Neuronal stem cell (in vitro differentiated cells): ENCODE data around the gene PADI1.

Experiments
- DNase-seq: peaks from one replicate; pipeline ENCODE4 v3.0.0-alpha.2; 2013; ENCODE audit warnings: low spot score
- H2AFZ ChIP-seq: one replicate; pipeline ENCODE4 v1.6.1; 2013; ENCODE audit warnings: mild to moderate bottlenecking, low read length, inconsistent platforms
- H2AK5ac ChIP-seq: 2 replicates; pipeline ENCODE4 v1.6.1; 2013; ENCODE audit warnings: low read depth, mild to moderate bottlenecking, inconsistent platforms, low read length, moderate library complexity, mixed read lengths
- H2BK120ac ChIP-seq: 2 replicates; pipeline ENCODE4 v1.6.1; 2013; ENCODE audit warnings: low read depth, mild to moderate bottlenecking, inconsistent platforms, low read length, moderate library complexity, mixed read lengths
- H2BK12ac ChIP-seq: one replicate; pipeline ENCODE4 v1.6.1; 2013; ENCODE audit warnings: low read length, inconsistent platforms
- H2BK15ac ChIP-seq: 2 replicates; pipeline ENCODE4 v1.6.1; 2013; ENCODE audit warnings: mild to moderate bottlenecking, low read length, inconsistent platforms, mixed read lengths
- H2BK5ac ChIP-seq: one replicate; pipeline ENCODE4 v1.6.1; 2013; ENCODE audit warnings: inconsistent platforms, mild to moderate bottlenecking, low read length, moderate library complexity
- H3K14ac ChIP-seq: one replicate; pipeline ENCODE4 v1.6.1; 2013; ENCODE audit warnings: low read length, inconsistent platforms
- H3K18ac ChIP-seq: 2 replicates; pipeline ENCODE4 v1.6.1; 2013; ENCODE audit warnings: low read length, inconsistent platforms
- H3K23ac ChIP-seq: 2 replicates; pipeline ENCODE4 v1.6.1; 2013; ENCODE audit warnings: low read depth, mild to moderate bottlenecking, mixed read lengths, low read length, inconsistent platforms; ENCODE audit not compliant: poor library complexity
- H3K27ac ChIP-seq: replicated peaks from 3 replicates; pipeline ENCODE4 v1.5.1; 2013; ENCODE audit warnings: low read length, inconsistent platforms
- H3K27me3 ChIP-seq, 3 experiments: 2 replicates each; pipeline ENCODE4 v1.6.1; 2013; ENCODE audit warnings: low read length in 3 of 3, mild to moderate bottlenecking in 2 of 3, inconsistent platforms in 1 of 3, low read depth in 1 of 3, mixed read lengths in 1 of 3, moderate library complexity in 1 of 3; ENCODE audit not compliant: control insufficient read depth in 3 of 3, insufficient read depth in 3 of 3
- H3K36me3 ChIP-seq, 2 donors: replicated peaks in 1 of 2; 2 replicates each; pipeline ENCODE4 v1.6.1; 2013; ENCODE audit warnings: low read length in 2 of 2; ENCODE audit not compliant: control insufficient read depth in 2 of 2, insufficient read depth in 2 of 2
- H3K4ac ChIP-seq: 2 replicates; pipeline ENCODE4 v1.6.1; 2013; ENCODE audit warnings: inconsistent platforms, mild to moderate bottlenecking, low read length, moderate library complexity
- H3K4me1 ChIP-seq, 2 donors: 1 replicate in 1 of 2; 2 replicates in 1 of 2; pipeline ENCODE4 v1.6.1; 2013; ENCODE audit warnings: low read length in 2 of 2, low read depth in 1 of 2; ENCODE audit not compliant: control insufficient read depth in 2 of 2, insufficient read depth in 1 of 2
- H3K4me2 ChIP-seq: one replicate; pipeline ENCODE4 v1.6.1; 2013; ENCODE audit warnings: mild to moderate bottlenecking, low read length, inconsistent platforms; ENCODE audit not compliant: insufficient read depth, poor library complexity, severe bottlenecking
- H3K4me3 ChIP-seq, 2 donors: 2 replicates each; pipeline ENCODE4 v1.5.1; 2013; ENCODE audit warnings: low read length in 2 of 2, mild to moderate bottlenecking in 2 of 2, inconsistent platforms in 1 of 2, moderate library complexity in 1 of 2
- H3K79me1 ChIP-seq: one replicate; pipeline ENCODE4 v1.6.1; 2013; ENCODE audit warnings: low read depth, mild to moderate bottlenecking, inconsistent platforms, low read length, moderate library complexity
- H3K9ac ChIP-seq: one replicate; pipeline ENCODE4 v1.6.1; 2013; ENCODE audit warnings: mild to moderate bottlenecking, low read depth, low read length, inconsistent platforms; ENCODE audit not compliant: poor library complexity
- H3K9me3 ChIP-seq, 2 donors: replicated peaks in 1 of 2; 2 replicates each; pipeline versions ENCODE3 to v1.6.1; 2013; ENCODE audit warnings: low read length in 2 of 2, mild to moderate bottlenecking in 2 of 2, inconsistent platforms in 1 of 2, low read depth in 1 of 2, mixed read lengths in 1 of 2, moderate library complexity in 1 of 2; ENCODE audit not compliant: control insufficient read depth in 2 of 2, insufficient read depth in 1 of 2
- H4K8ac ChIP-seq: one replicate; pipeline ENCODE4 v1.6.1; 2013; ENCODE audit warnings: low read depth, mild to moderate bottlenecking, inconsistent platforms, low read length, moderate library complexity
- H4K91ac ChIP-seq: one replicate; pipeline ENCODE4 v1.6.1; 2013; ENCODE audit warnings: low read length, low read depth, mild to moderate bottlenecking, inconsistent platforms; ENCODE audit not compliant: poor library complexity
- whole genome bisulfite sequencing, 2 donors: extraction: QIAGEN DNeasy Blood & Tissue Kit; methylation state at CpG; one replicate each; pipeline ENCODE4 v1.1.7; 2013; ENCODE audit warnings: missing lambda C conversion rate in 2 of 2, mixed read lengths in 1 of 2; ENCODE audit not compliant: insufficient read length in 2 of 2, insufficient replicate concordance in 1 of 2; ENCODE audit errors: extremely low coverage in 2 of 2; 5-methylcytosine and 5-hydroxymethylcytosine counted together

Gene PADI1

GRCh38 chr1:17187051-17187450 is 17.9 kb upstream of the PADI1 start:
- no peak for DNase-seq
- Histone ChIP-seq H3K27me3 (peaks cover 0 to 2% (median 0%) of the 10 kb centered on the region in 3 experiments), H2AK5ac (no peak overlapping the region), H3K4me2 (no peak overlapping the region), H2BK15ac (no peak overlapping the region), H3K4ac (no peak overlapping the region), H2BK5ac (no peak overlapping the region), H2BK12ac (no peak overlapping the region), H3K9ac (no peak overlapping the region), H3K4me3 (no peak overlapping the region), H3K9me3 (no peaks in the 10 kb centered on the region), H4K8ac (no peak overlapping the region), H3K23ac (no peak overlapping the region), H4K91ac (no peak overlapping the region), H3K14ac (no peak overlapping the region), H2BK120ac (no peak overlapping the region), H3K18ac (peak overlapping the region; percentile 11), H3K79me1 (no peaks in the 10 kb centered on the region), H3K36me3 (no peaks in the 10 kb centered on the region), H3K4me1 (peaks cover 12 to 25% of the 10 kb centered on the region in 2 donors), H2AFZ (peak overlapping the region; percentile 83), H3K27ac (no peak overlapping the region)
- no CpG with 5 or more reads among the region's 6 CpGs for WGBS, 2 donors

GRCh38 chr1:17188217-17188616 is 16.7 kb upstream of the PADI1 start:
- Histone ChIP-seq H4K8ac (no peak overlapping the region), H3K4me1 (peaks cover 12 to 35% of the 10 kb centered on the region in 2 donors), H3K14ac (no peak overlapping the region), H3K36me3 (no peaks in the 10 kb centered on the region), H3K4me3 (no peak overlapping the region), H3K9ac (no peak overlapping the region), H3K18ac (no peak overlapping the region), H3K27me3 (peaks cover 0 to 2% (median 0%) of the 10 kb centered on the region in 3 experiments), H2AFZ (no peak overlapping the region), H2BK120ac (no peak overlapping the region), H3K9me3 (no peaks in the 10 kb centered on the region), H2BK15ac (no peak overlapping the region), H3K27ac (no peak overlapping the region), H3K23ac (no peak overlapping the region), H3K4ac (no peak overlapping the region), H2AK5ac (no peak overlapping the region), H4K91ac (no peak overlapping the region), H3K4me2 (no peak overlapping the region), H2BK5ac (no peak overlapping the region), H2BK12ac (no peak overlapping the region), H3K79me1 (no peaks in the 10 kb centered on the region)
- DNase-seq: no peak
- WGBS, 2 donors: no CpG with 5 or more reads among the region's 2 CpGs

- H2BK15ac ChIP-seq: no peak overlapping the region
- WGBS, 2 donors: no CpG with 5 or more reads among the region's 10 CpGs
- H3K9ac ChIP-seq: no peak overlapping the region
- H3K4me3 ChIP-seq: no peak overlapping the region
- H2BK12ac ChIP-seq: no peak overlapping the region
- no peaks in the 10 kb centered on the region for H3K9me3 ChIP-seq
- H3K18ac ChIP-seq: no peak overlapping the region
- no peak overlapping the region for H2BK5ac ChIP-seq
- H3K79me1 ChIP-seq: no peaks in the 10 kb centered on the region
- no peak overlapping the region for H3K4me2 ChIP-seq
- H4K91ac ChIP-seq: no peak overlapping the region
- H3K36me3 ChIP-seq: no peaks in the 10 kb centered on the region
- no peak overlapping the region for H2AFZ ChIP-seq
- H3K14ac ChIP-seq: no peak overlapping the region
- DNase-seq: no peak
- H2AK5ac ChIP-seq: no peak overlapping the region
- H2BK120ac ChIP-seq: no peak overlapping the region
- peaks cover 0 to 2% (median 0%) of the 10 kb centered on the region in 3 experiments for H3K27me3 ChIP-seq
- H3K4me1 ChIP-seq: peaks cover 12 to 39% of the 10 kb centered on the region in 2 donors
- H3K4ac ChIP-seq: no peak overlapping the region
- no peak overlapping the region for H3K27ac ChIP-seq
- H3K23ac ChIP-seq: no peak overlapping the region
- H4K8ac ChIP-seq: no peak overlapping the region
Observed at GRCh38 chr1:17188889-17189631, 15.9 kb upstream of the PADI1 start.

- Histone ChIP-seq H3K23ac (no peak overlapping the region), H3K27me3 (peaks cover 0 to 2% (median 0%) of the 10 kb centered on the region in 3 experiments), H3K4me3 (no peak overlapping the region), H3K27ac (no peak overlapping the region), H2BK12ac (no peak overlapping the region), H2BK120ac (no peak overlapping the region), H2BK5ac (no peak overlapping the region), H2AFZ (peak overlapping the region; percentile 67), H3K18ac (no peak overlapping the region), H3K4me2 (no peak overlapping the region), H4K91ac (no peak overlapping the region), H3K9me3 (no peaks in the 10 kb centered on the region), H3K9ac (no peak overlapping the region), H3K4me1 (peaks cover 12 to 44% of the 10 kb centered on the region in 2 donors), H4K8ac (no peak overlapping the region), H3K79me1 (no peaks in the 10 kb centered on the region), H3K4ac (no peak overlapping the region), H2AK5ac (no peak overlapping the region), H2BK15ac (no peak overlapping the region), H3K36me3 (no peaks in the 10 kb centered on the region), H3K14ac (no peak overlapping the region)
- WGBS, 2 donors: no CpG with 5 or more reads among the region's 2 CpGs
- DNase-seq: no peak
Observed at GRCh38 chr1:17189632-17189990, 15.3 kb upstream of the PADI1 start.
